HG02642 (cell line): Measurements from ENCODE around the gene IL22RA2.
"Not testable (repeated sequence)": the region's sequence is repeated elsewhere in the genome, so short reads cannot be mapped to it uniquely, and the experiment has no call there.

Experiments
- ATAC-seq: cut with Tn5 transposase; IDR thresholded peaks from one replicate; pipeline ENCODE4 v1.9.1; 2021; ENCODE audit warnings: mild to moderate bottlenecking; ENCODE audit not compliant: unreplicated experiment, poor library complexity

Gene IL22RA2, protein sequence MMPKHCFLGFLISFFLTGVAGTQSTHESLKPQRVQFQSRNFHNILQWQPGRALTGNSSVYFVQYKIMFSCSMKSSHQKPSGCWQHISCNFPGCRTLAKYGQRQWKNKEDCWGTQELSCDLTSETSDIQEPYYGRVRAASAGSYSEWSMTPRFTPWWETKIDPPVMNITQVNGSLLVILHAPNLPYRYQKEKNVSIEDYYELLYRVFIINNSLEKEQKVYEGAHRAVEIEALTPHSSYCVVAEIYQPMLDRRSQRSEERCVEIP

DNA sequence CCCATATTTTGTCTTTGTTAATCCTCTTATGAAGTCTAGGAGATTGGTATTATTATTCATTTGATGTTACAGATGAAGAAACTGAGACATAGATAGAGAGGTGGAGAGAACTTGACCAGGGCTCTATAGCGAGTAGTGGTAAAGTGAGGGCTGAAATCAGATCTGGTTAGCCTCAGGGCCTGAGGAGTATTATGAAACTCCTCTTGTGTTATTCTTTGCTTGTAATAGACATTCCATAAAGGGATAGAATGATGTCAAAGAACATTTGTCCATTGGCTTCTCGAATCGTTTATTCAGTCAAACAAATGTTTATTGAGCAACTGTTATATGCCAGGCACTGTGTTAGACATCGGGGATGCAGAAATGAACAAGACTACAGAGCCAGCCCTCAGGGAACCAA is at the start of gene IL22RA2:
IL22RA2 (minus strand) TSS at position 144 of the 400 bp plus-strand sequence. CDS start 11,895 bp downstream, outside the sequence.
- ATAC-seq = no peak

DNA sequence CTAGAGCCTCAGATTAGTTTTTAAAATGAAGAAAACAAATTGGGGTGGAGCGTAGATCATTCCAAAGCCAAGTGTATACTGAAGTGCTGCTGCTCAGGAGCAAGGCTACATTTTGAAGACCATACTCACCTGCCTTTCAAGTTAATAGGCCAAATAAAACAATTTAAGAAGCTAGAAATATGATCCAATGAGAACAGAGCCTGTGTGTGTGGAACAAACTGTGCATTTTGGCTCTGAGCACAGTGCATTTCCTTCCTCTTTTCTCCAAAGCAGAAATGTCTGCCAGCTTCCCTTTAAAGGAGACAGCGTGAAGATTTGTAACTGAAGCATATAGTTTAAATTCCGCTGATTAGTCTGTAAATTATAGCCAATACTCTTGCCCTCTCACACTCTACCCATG is 48.9 kb upstream of the IL22RA2 start:
- ATAC-seq = no peak

DNA sequence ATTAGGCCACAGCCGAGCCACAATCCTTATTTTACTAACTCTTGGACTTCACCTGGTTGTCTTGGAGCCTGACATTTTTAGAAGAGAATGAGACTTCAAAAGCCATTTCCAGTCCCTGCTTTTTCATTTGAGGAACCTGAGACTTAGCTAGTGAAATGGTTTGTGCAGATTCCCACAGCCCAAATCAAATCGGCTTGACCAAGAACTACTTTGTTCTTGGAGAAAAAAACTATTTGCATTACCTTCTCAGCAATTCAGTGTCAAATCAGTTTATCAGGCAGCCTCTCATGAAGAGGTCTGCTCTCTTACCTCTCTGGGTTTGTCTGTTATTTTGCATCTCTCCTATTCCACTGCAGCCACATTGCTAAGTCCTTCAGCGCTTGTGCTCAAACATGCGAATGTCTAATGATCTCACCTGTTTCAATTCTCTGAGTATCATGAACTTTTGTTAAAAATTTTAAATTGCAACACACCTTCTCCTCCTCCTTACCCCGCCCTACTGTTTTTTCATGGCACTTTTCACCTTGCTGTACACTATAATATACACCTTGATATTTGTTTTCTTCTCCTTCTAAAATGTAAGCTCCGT is 46.3 kb upstream of the IL22RA2 start:
- no peak for ATAC-seq

DNA sequence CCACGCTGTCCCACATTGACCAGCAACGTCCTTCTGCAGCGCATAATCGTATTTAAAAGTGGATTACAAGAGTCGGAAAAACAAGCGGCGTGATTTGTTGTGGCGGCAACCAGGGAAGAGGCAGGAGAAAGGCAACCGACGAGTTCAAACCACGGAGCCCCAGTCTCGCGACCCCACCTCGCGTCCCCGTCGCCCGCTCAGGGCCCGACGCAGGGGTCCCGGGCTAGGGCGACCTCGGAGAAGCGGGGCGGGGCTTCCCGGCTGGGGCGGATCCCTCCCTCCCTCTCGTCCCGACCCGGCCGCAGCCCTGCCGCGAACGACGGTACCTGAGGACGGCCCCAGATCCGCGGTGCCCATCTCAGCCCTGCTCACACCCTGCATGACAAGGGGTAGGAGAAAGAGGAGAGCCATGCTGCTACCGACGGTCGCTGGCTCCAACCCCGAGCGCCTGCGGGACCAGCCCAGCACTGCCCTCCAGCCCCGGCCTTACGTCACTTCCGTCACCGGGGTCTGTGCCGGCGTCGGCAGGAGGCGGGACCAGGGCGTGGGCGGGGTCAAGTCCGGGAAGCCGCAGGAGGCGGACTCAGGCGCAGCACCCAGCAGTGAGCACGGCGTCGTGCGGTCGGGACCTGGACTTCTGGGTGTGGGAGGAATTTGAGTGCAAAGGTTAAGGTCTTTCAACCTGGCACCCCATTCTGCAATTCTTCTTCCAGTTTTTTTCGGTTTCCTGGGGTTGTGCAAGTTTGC is 45.6 kb upstream of the IL22RA2 start, which contains the start of gene IFNGR1:
IFNGR1 (minus strand) TSS at position 469 of the 747 bp plus-strand sequence; CDS start at position 411, 58 bp downstream.
- peak; percentile 95 for ATAC-seq

DNA sequence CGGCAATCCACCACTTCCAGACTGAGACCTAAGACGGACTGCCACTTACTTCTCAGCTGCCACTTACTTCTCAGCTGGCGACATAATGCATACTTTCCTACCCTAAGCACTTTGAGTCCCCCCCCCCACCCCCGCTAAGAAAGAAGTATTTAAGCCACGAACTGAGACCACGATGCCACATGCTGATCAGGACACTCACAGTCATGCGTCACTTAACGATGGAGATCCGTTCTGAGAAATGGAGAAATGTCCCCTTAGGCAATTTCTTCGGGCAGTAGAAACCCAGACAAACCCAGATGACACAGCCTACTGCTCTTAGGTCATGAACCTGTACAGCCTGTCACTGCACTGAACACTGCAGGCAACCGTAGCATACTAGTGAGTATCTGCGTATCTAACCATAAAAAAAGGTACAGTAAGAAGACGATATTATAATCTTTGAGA is 45.1 kb upstream of the IL22RA2 start:
- ATAC-seq = peak; percentile 39

DNA sequence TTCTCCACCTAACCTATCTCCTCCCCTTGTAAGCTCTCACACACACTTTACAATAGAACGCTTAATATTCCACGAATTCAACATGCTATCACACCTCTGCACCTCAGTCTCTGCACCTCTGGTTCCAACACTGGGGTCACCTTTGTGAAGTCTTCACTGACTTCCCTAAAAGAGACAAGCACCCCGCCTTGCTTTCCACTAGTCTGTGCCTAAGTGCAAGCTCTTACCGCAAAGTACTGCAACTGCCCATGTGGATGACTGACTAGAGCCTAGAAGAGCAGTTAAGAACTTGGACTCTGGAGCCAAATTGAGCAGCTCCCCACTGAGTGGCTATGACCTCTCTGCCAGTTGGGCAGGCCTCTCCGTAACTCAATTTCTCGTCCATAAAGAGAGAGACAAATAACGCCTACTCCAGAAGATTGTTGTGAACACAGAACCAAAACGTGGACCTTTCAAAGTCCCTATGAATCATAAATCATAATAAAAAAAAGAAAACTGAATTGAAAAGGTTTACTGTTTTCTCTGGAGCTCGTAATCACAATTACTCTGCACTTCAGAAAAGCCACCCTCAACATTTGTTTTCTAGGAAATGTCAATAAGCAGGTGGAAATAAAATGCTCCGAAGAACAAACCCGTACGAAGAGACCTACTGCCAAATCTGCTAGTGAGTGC is 44.5 kb upstream of the IL22RA2 start:
- ATAC-seq = no peak

DNA sequence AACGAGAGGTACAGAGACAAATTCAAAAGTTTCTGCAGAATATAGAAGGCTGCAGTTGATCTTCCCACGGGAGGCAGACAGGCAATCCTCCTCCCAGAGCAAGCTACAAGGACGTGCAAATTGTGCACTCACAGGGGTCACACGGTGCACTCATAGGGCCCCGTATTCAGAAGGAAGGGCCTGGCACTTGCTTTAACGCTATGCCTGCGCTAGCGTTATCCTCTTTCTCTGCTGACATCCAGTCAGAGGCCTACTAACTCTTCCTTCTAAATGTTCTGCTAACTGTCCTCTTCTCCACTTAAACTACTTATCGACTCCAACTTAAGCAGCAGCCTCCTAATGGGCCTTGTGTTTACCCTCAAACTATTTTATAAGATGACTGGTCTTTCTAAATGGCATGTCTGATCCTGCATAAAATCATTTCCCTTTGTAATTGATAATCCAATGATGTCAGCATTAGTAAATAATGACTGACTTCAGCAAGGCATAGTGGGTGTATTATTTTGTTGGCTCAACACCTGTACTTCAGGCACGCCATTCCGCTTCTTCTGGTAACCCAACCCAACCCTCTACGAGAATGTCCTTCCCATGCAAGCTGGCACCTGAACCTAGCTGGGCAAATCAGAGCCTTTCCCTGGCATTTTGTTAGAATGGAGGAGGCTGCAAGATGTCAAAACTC is 43.6 kb upstream of the IL22RA2 start:
- no peak for ATAC-seq

DNA sequence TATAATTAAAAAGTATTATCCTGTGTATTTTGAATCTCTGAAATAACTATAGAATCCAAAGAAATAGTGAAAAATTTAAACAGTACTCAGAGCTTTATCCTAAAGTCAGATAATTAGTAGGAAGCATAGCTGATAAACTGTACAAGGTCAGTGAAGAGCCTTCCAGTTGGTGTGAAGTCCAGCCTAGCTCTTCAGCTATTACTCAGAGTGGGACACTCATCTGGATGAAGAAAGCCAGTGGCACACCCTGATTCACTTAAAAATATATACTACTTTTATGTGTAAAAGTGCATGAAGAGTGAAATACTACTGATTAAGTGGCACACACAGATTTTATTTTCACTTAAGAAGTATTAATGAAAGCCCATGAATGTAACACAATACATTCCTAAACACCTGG is 42.7 kb upstream of the IL22RA2 start:
- no peak for ATAC-seq

DNA sequence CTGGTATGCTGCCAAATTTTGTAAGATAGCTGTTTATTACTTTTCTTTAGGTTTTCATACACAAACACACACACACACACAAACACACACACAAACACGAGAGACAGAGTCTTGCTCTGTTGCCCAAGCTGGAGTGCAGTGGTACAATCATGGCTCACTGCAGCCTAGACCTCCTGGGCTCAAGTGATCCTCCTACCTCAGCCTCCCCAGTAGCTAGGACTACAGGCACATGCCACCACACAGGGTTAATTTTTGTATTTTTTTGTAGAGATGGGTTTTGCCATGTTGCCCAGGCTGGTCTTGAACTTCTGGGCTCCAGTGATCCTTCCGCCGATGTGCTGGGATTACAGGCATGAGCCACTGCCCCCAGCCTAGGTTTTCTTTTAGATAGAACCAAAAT is 42.2 kb upstream of the IL22RA2 start:
- not testable (repeated sequence) for ATAC-seq

DNA sequence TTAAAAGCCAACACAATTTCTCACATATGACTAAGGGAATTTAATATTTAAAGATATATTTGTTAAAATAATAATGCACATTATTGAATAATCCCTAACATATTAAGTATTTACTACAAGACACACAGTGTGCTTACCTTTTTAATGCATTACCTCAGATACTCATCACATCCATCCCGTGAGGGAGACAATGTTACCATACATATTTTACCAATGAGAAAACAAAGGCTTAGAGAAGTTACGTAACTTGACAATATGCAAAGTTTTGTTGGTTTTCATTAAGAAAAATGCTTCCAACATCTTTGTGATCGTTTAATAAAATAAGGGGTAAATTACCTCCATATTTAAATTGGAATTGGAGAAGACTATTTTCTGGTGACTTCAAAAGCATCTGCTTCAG is 41.5 kb upstream of the IL22RA2 start:
- no peak for ATAC-seq

DNA sequence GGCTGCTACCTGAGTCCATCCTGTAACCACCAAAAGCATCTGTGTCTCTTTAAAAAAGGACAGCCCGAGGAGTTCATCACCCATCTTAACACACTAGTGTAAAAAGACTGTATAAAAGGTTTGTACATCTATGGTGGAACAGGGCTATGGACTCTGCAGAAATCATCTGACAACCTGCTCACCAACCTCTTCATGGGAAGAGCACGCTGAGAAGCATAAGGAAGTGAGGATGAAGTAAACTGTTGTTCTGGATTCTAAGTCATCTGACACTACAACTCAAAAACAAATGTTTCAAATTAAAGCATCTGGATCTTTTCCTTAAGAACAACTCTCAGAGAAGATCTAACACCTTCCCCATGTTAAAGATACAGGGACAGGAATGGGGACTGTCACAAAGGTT is 40.4 kb upstream of the IL22RA2 start:
- ATAC-seq = no peak

DNA sequence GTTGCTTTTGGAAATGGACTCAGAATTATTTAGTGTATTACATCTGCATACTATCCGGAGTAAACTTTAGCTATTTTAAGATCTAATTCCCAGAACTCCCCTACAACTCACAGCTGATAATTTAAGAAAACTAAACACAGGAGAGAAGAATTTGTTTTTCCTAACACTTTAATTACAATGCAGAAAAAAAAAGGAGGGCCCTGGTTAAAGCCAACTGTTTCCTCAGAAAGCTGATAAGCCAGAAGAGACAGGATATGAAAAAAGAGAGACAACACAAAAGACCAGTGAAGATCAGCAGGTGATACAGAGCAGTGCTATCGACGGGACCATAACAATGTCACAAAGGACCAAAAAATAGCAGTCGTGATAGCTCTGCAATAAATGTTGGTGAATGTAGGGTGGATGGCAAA is 39.9 kb upstream of the IL22RA2 start:
- ATAC-seq = no peak

DNA sequence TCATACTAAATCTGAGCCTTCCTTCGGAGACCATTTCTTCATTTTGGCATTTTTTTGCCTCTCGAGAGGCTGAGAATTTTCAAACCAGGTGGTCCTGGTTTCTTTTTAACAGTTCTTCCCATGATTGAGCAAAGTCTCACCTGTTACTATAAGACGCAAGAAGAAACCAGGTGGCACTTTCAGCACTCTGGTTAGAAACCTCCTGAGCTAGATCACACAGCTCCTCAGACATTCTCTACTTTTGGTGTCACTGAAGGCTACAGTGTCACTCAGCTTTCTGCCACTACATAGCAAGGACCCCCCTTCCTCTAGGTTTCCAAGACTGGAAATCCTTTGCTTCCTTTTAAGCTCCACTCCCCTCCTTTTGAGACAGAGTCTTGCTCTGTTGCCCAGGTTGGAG is 38.5 kb upstream of the IL22RA2 start:
- ATAC-seq = no peak

DNA sequence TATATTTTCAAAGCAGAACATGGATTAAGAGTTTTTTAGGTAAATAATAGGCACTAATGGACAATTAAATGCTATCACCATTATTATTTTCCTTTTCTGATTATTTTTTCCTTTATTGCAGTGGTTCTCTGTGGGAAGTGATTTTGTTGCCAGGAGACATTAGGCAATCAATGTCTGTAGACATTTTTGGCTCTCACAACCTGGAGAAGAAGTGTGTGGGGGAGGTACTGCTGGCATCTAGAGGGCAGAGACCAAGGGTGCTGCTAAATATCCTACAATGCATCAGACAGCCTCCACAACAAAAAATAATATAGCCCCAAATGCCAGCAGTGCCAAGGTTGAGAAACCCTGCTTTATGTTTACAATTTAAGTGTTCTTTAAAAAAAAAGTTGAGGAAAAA is 37.5 kb upstream of the IL22RA2 start:
- ATAC-seq = no peak

DNA sequence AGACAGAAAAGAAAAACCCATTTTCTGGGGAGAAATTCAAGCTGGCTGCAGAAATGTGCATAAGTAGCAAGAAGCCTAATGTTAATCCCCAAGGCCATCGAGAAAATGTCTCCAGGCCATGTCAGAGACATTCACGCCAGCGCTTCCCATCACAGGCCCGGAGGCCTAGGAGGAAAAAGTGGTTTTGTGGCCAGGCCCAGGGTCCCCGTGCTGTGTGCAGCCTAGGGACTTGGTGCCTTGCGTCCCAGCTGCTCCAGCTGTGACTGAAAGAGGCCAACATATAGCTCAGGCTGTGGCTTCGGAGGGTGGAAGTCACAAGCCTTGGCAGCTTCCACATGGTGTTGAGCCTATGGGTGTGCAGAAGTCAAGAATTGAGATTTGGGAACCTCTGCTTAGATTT is 34.8 kb upstream of the IL22RA2 start:
- ATAC-seq = no peak

DNA sequence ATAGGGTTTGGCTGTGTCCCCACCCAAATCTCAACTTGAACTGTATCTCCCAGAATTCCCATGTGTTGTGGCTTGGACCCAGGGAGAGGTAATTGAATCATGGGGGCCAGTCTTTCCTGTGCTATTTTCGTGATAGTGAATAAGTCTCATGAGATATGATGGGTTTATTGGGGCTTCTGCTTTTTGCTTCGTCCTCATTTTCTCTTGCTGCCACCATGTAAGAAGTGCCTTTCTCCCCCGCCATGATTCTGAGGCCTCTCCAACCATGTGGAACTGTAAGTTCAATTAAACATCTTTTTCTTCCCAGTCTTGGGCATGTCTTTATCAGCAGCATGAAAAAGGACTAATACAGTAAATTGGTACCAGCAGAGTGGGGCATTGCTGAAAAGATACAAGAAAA is 34.0 kb upstream of the IL22RA2 start:
- not testable (repeated sequence) for ATAC-seq

DNA sequence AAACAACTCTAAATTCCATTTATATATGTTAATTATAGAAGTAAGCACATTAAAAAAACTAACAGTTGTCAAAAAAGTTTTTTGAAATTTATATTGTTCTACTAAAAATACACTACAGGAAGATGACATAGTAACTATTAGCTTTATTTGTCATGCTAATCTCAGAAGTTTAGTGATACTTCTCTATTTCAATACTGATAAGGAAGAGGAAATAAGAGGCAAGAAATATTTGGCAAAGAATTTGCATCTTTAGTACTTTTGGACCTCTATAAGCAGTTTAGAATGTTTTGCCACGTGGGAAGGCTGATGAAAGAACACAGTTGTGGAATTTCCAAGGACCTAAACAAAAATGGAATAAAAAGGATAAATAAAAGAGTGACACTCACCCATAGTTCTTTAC is 33.1 kb upstream of the IL22RA2 start:
- ATAC-seq = no peak

DNA sequence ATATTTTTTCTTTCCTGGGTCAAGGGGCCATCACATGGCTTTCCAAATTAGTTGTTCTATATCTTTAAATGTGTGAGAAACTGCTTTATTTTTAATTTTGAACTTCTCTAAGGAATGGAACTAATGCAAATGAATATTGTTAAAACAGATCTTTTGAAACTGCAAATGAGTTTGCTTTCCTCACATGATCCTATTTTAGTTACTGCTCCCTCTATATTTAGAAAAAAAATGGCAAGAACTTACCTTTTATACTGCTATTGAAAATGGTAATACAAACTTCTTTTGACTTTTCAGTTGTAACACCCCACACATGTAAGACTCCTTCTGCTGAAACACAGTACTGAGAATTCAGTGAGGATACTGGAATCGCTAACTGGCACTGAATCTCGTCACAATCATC is 29.8 kb upstream of the IL22RA2 start:
- ATAC-seq = no peak

DNA sequence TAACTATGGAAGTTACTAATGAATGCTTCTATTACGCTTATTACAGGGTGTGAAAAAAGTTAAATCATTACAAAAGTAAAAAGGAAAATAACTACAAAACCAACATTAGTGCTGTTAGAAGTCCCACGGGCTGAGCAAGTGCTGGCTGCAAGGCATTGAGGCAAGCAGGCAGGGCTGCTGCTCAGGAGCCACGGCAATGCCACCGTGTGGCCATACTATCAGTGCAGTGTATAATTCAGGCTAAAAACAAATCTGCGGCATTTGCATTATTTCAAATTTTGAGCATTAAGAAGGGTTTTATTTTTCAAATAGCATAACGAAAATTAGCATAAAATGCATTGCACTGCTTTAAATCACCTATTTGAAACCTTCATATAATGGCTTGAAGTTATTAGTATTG is 28.6 kb upstream of the IL22RA2 start:
- no peak for ATAC-seq

DNA sequence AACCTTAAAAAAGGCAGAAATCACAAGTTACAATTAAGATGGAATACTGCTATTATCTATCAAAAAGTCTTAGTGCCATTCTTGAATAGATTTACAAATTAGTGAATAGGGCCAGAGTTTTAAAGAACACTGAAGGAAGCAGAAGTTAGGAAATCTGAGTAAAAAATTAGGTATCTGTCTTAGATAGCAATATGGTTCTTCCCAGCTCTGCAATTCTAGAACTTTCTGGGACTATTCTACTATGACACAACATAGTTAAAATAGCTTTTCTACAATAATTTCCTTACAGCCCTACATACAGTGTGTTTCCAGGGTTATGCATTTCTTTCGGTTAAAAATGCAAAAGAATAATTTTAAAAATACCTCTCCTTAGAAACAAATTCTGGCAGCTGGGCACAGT is 27.6 kb upstream of the IL22RA2 start:
- no peak for ATAC-seq
